H9 (cell line): ENCODE results near the gene SLC1A4. TPM values are rescaled to one million over a fixed set of nuclear protein-coding genes. Genes with fewer than 3 reads are reported as not detected.
"Not testable (repeated sequence)": the region's sequence is repeated elsewhere in the genome, so short reads cannot be mapped to it uniquely, and the experiment has no call there.

Experiments
- DNase-seq: peaks from one replicate; pipeline ENCODE4 v3.0.0-alpha.2; 2017
- H2AFZ ChIP-seq: one replicate; pipeline ENCODE4 v1.6.1; 2013; ENCODE audit warnings: mild to moderate bottlenecking, low read length, control low read depth, moderate library complexity
- H2AK5ac ChIP-seq: 2 replicates; pipeline ENCODE4 v1.6.1; 2013; ENCODE audit warnings: low read length, control low read depth, mixed read lengths; ENCODE audit not compliant: insufficient read length
- H2BK120ac ChIP-seq: one replicate; pipeline ENCODE4 v1.6.1; 2013; ENCODE audit warnings: low read depth, mild to moderate bottlenecking, low read length, control low read depth, inconsistent platforms; ENCODE audit not compliant: poor library complexity, severe bottlenecking
- H2BK12ac ChIP-seq: 2 replicates; pipeline ENCODE4 v1.6.1; 2013; ENCODE audit warnings: low read length, control low read depth, mixed read lengths, low read depth; ENCODE audit not compliant: insufficient read length
- H2BK15ac ChIP-seq: 2 replicates; pipeline ENCODE4 v1.6.1; 2013; ENCODE audit warnings: low read depth, low read length, control low read depth
- H2BK20ac ChIP-seq: one replicate; pipeline ENCODE4 v1.6.1; 2013; ENCODE audit warnings: low read depth, mild to moderate bottlenecking, low read length, control low read depth, inconsistent platforms; ENCODE audit not compliant: poor library complexity, severe bottlenecking
- H2BK5ac ChIP-seq: 2 replicates; pipeline ENCODE4 v1.6.1; 2013; ENCODE audit warnings: low read length, control low read depth, mixed read lengths; ENCODE audit not compliant: insufficient read length
- H3K14ac ChIP-seq: 2 replicates; pipeline ENCODE4 v1.6.1; 2013; ENCODE audit warnings: low read length, control low read depth; ENCODE audit not compliant: insufficient read depth
- H3K18ac ChIP-seq: 2 replicates; pipeline ENCODE4 v1.6.1; 2013; ENCODE audit warnings: low read depth, mild to moderate bottlenecking, mixed read lengths, low read length, control low read depth; ENCODE audit not compliant: insufficient read length
- H3K23ac ChIP-seq: 2 replicates; pipeline ENCODE4 v1.6.1; 2013; ENCODE audit warnings: low read length, control low read depth, mixed read lengths, low read depth; ENCODE audit not compliant: insufficient read length
- H3K23me2 ChIP-seq: 2 replicates; pipeline ENCODE4 v1.6.1; 2013; ENCODE audit warnings: low read depth, mild to moderate bottlenecking, mixed read lengths, low read length, control low read depth; ENCODE audit not compliant: insufficient read length, poor library complexity, severe bottlenecking
- H3K27ac ChIP-seq: 2 replicates; pipeline ENCODE4 v1.5.1; 2013; ENCODE audit warnings: low read length, control low read depth, mixed read lengths, low read depth; ENCODE audit not compliant: insufficient read length
- H3K27me3 ChIP-seq: 2 replicates; pipeline ENCODE4 v1.6.1; 2013; ENCODE audit warnings: low read length, control low read depth, inconsistent platforms; ENCODE audit not compliant: insufficient read depth
- H3K4ac ChIP-seq: 2 replicates; pipeline ENCODE4 v1.6.1; 2013; ENCODE audit warnings: low read depth, mild to moderate bottlenecking, control low read depth, inconsistent platforms, low read length, moderate library complexity
- H3K4me1 ChIP-seq: 2 replicates; pipeline ENCODE4 v1.6.1; 2013; ENCODE audit warnings: low read length, control low read depth, inconsistent platforms; ENCODE audit not compliant: insufficient read depth
- H3K4me2 ChIP-seq: 2 replicates; pipeline ENCODE4 v1.6.1; 2013; ENCODE audit warnings: low read length, control low read depth, mixed read lengths; ENCODE audit not compliant: insufficient read length, insufficient read depth
- H3K56ac ChIP-seq: 2 replicates; pipeline ENCODE4 v1.6.1; 2013; ENCODE audit warnings: low read depth, mild to moderate bottlenecking, mixed read lengths, low read length, control low read depth; ENCODE audit not compliant: insufficient read length
- H3K79me1 ChIP-seq: 2 replicates; pipeline ENCODE4 v1.6.1; 2013; ENCODE audit warnings: low read depth, mild to moderate bottlenecking, moderate library complexity, low read length, control low read depth, inconsistent platforms; ENCODE audit not compliant: insufficient read depth, poor library complexity, severe bottlenecking
- H3K79me2 ChIP-seq: 2 replicates; pipeline ENCODE4 v1.6.1; 2013; ENCODE audit warnings: low read length, control low read depth, inconsistent platforms; ENCODE audit not compliant: insufficient read depth
- H3K9ac ChIP-seq: 2 replicates; pipeline ENCODE4 v1.6.1; 2013; ENCODE audit warnings: low read length, control low read depth, mixed read lengths; ENCODE audit not compliant: insufficient read length; ENCODE audit errors: extremely low read depth
- H3K9me3 ChIP-seq: one replicate; pipeline ENCODE4 v1.6.1; 2013; ENCODE audit warnings: low read depth, low read length, inconsistent platforms; ENCODE audit not compliant: control insufficient read depth
- H3T11ph ChIP-seq: one replicate; pipeline ENCODE4 v1.6.1; 2013; ENCODE audit warnings: mild to moderate bottlenecking, low read length, control low read depth, inconsistent platforms
- H4K20me1 ChIP-seq: one replicate; pipeline ENCODE4 v1.6.1; 2013; ENCODE audit not compliant: control insufficient read depth, insufficient read length, insufficient read depth
- H4K5ac ChIP-seq: 2 replicates; pipeline ENCODE4 v1.6.1; 2013; ENCODE audit warnings: low read depth, mild to moderate bottlenecking, mixed read lengths, low read length, control low read depth; ENCODE audit not compliant: insufficient read length
- H4K8ac ChIP-seq: replicated peaks from 2 replicates; pipeline ENCODE4 v1.6.1; 2013; ENCODE audit warnings: low read length, control low read depth, mixed read lengths, low read depth; ENCODE audit not compliant: insufficient read length
- H4K91ac ChIP-seq: 2 replicates; pipeline ENCODE4 v1.6.1; 2013; ENCODE audit warnings: low read depth, mild to moderate bottlenecking, moderate library complexity, mixed read lengths, low read length, control low read depth; ENCODE audit not compliant: insufficient read length
- H3K27ac Mint-ChIP-seq, 3 experiments: 2 replicates in 2 of 3; 3 replicates in 1 of 3; pipeline ENCODE4 v1.8.0; 2020 to 2021; ENCODE audit warnings: mixed read lengths in 3 of 3, mild to moderate bottlenecking in 1 of 3, moderate library complexity in 1 of 3
- H3K27me3 Mint-ChIP-seq: 2 replicates; pipeline ENCODE4 v1.8.0; 2021; ENCODE audit warnings: low read depth, mild to moderate bottlenecking, moderate library complexity, mixed read lengths
- H3K36me3 Mint-ChIP-seq, 3 experiments: 2 replicates in 2 of 3; 3 replicates in 1 of 3; pipeline ENCODE4 v1.8.0; 2020 to 2021; ENCODE audit warnings: low read depth in 3 of 3, mixed read lengths in 3 of 3; ENCODE audit not compliant: insufficient read depth in 1 of 3
- H3K4me1 Mint-ChIP-seq, 2 experiments: 2 replicates each; pipeline ENCODE4 v1.8.0; 2020; ENCODE audit warnings: mixed read lengths in 2 of 2
- H3K4me3 Mint-ChIP-seq, 2 experiments: 2 replicates in 1 of 2; 3 replicates in 1 of 2; pipeline ENCODE4 v1.8.0; 2020 to 2021; ENCODE audit warnings: mild to moderate bottlenecking in 2 of 2, mixed read lengths in 2 of 2, moderate library complexity in 1 of 2
- H3K9me3 Mint-ChIP-seq, 2 experiments: 2 replicates in 1 of 2; 3 replicates in 1 of 2; pipeline ENCODE4 v1.8.0; 2020; ENCODE audit warnings: mild to moderate bottlenecking in 2 of 2, mixed read lengths in 2 of 2, moderate library complexity in 1 of 2
- CTCF ChIP-seq: fragments of 200-600 bp; sonication (generic); conservative IDR thresholded peaks from 3 replicates; pipeline ENCODE4 v1.8.0; 2021; ENCODE audit warnings: antibody characterized with exemption, mild to moderate bottlenecking
- WGBS: extraction: QIAGEN DNeasy Blood & Tissue Kit; methylation state at CpG from one replicate; pipeline ENCODE4 v1.1.7; 2013; ENCODE audit warnings: missing lambda C conversion rate, low lambda C conversion rate, mixed read lengths; ENCODE audit not compliant: insufficient read length; ENCODE audit errors: extremely low coverage; 5-methylcytosine and 5-hydroxymethylcytosine counted together
- total RNA-seq: library from RNA; stranded (reverse); gene quantifications from 2 replicates; pipeline ENCODE4 v1.2.1, GENCODE V29; 2021

SLC1A4 gene
- total RNA-seq, 1 experiment from 2014 or later = 1.9 TPM

GRCh38 chr2:64967601-64968000, 21.6 kb upstream of the SLC1A4 start:
- Mint-ChIP-seq H3K9me3 (no peaks in the 10 kb centered on the region), H3K36me3 (no peaks in the 10 kb centered on the region; a peak in 1 of 7 replicates), H3K4me3 (no peak overlapping the region), H3K27ac (no peak overlapping the region), H3K4me1 (no peaks in the 10 kb centered on the region), H3K27me3 (no peaks in the 10 kb centered on the region)
- H2BK15ac ChIP-seq = no peak overlapping the region
- H3K14ac ChIP-seq = no peak overlapping the region
- H2BK120ac ChIP-seq = no peak overlapping the region
- H3K27me3 ChIP-seq = no peaks in the 10 kb centered on the region
- DNase-seq = no peak
- no peaks in the 10 kb centered on the region for H3K23me2 ChIP-seq
- no peak overlapping the region for H3K56ac ChIP-seq
- H3K23ac ChIP-seq = no peak overlapping the region
- no peak overlapping the region for H2AK5ac ChIP-seq
- H3T11ph ChIP-seq = no peak overlapping the region
- H3K9me3 ChIP-seq = no peaks in the 10 kb centered on the region
- H4K8ac ChIP-seq = no peak overlapping the region
- no peaks in the 10 kb centered on the region for H3K79me1 ChIP-seq
- WGBS = no CpG with 5 or more reads among the region's 4 CpGs
- no peak overlapping the region for H2BK20ac ChIP-seq
- no peak overlapping the region for H3K4me2 ChIP-seq
- H2AFZ ChIP-seq = no peak overlapping the region
- no peaks in the 10 kb centered on the region for H3K4me1 ChIP-seq
- no peaks in the 10 kb centered on the region for H4K20me1 ChIP-seq
- no peaks in the 10 kb centered on the region for H3K79me2 ChIP-seq
- H3K18ac ChIP-seq = no peak overlapping the region
- no peak overlapping the region for H3K27ac ChIP-seq
- no peak overlapping the region for H4K5ac ChIP-seq
- no peak overlapping the region for H2BK12ac ChIP-seq
- H3K9ac ChIP-seq = no peak overlapping the region
- TF ChIP-seq CTCF = no peak
- H2BK5ac ChIP-seq = no peak overlapping the region
- no peak overlapping the region for H3K4ac ChIP-seq
- H4K91ac ChIP-seq = no peak overlapping the region

GRCh38 chr2:64969086-64969485, 20.1 kb upstream of the SLC1A4 start:
- not testable (repeated sequence) for H3K27me3 ChIP-seq, H2BK20ac ChIP-seq, H3K27me3 Mint-ChIP-seq, H3K14ac ChIP-seq, H2BK5ac ChIP-seq, H3K27ac Mint-ChIP-seq, H3K4me1 Mint-ChIP-seq, H3K79me1 ChIP-seq, H3K9me3 Mint-ChIP-seq, H3K23ac ChIP-seq, H3K18ac ChIP-seq, H2BK15ac ChIP-seq, H3K23me2 ChIP-seq, H3T11ph ChIP-seq, H4K91ac ChIP-seq, H2AFZ ChIP-seq, H3K4me3 Mint-ChIP-seq, H3K79me2 ChIP-seq, H3K4ac ChIP-seq, H2BK120ac ChIP-seq, H3K56ac ChIP-seq, H4K20me1 ChIP-seq, DNase-seq, H3K4me2 ChIP-seq, H4K8ac ChIP-seq, H2AK5ac ChIP-seq, H3K27ac ChIP-seq, H2BK12ac ChIP-seq, H4K5ac ChIP-seq, H3K36me3 Mint-ChIP-seq, H3K9ac ChIP-seq, H3K4me1 ChIP-seq, H3K9me3 ChIP-seq
- no CpG with 5 or more reads among the region's 25 CpGs for WGBS
